Ectodermal cell (in vitro differentiated cells): ENCODE results near the gene GALNT16.
"Not testable (repeated sequence)": the region's sequence is repeated elsewhere in the genome, so short reads cannot be mapped to it uniquely, and the experiment has no call there.

Experiments used
- H3K27ac ChIP-seq: 2 replicates; pipeline ENCODE4 v1.7.0; 2013; ENCODE audit warnings: mild to moderate bottlenecking, low read depth, low read length; ENCODE audit not compliant: insufficient read depth, poor library complexity, severe bottlenecking
- H3K27me3 ChIP-seq: 2 replicates; pipeline ENCODE4 v1.7.0; 2013; ENCODE audit warnings: mild to moderate bottlenecking, low read length; ENCODE audit not compliant: insufficient read depth, control insufficient read depth, poor library complexity, severe bottlenecking
- H3K36me3 ChIP-seq: one replicate; pipeline ENCODE4 v1.7.0; 2013; ENCODE audit warnings: low read length; ENCODE audit not compliant: control insufficient read depth, insufficient read depth
- H3K4me1 ChIP-seq: one replicate; pipeline ENCODE4 v1.7.0; 2013; ENCODE audit warnings: low read length; ENCODE audit not compliant: control insufficient read depth, insufficient read depth
- H3K4me3 ChIP-seq: 2 replicates; pipeline ENCODE4 v1.7.0; 2013; ENCODE audit warnings: low read depth, low read length, control low read depth; ENCODE audit not compliant: insufficient read depth
- H3K9me3 ChIP-seq: 2 replicates; pipeline ENCODE4 v1.7.0; 2013; ENCODE audit warnings: mild to moderate bottlenecking, low read length, moderate library complexity; ENCODE audit not compliant: control insufficient read depth
- WGBS, 2 experiments: methylation state at CpG; one replicate each; pipeline ENCODE4 v1.1.7; 2013; ENCODE audit warnings: missing lambda C conversion rate in 2 of 2; 5-methylcytosine and 5-hydroxymethylcytosine counted together

The GALNT16 gene

DNA sequence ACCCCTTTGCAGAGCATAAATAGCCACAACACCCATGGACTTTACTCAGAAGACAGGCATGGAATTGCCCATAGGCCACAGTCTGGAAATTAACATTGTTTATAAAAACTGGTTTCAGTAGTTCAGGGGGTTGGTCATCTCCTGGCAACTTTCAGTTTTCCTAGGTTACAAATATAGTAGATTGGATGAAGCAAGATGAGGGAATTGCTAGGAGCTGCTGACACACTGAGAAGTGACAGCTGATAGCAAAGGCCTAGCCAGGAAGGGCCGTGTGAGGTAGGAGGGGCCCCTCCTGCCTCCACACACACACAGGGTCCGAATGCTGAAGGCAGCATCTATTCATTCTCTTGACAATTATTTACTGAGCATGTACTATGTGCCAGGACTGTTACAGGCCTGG, 8.3 kb downstream of the GALNT16 start:
- Histone ChIP-seq H3K27me3 (no peaks in the 10 kb centered on the region), H3K9me3 (no peaks in the 10 kb centered on the region), H3K4me1 (no peaks in the 10 kb centered on the region), H3K27ac (no peak overlapping the region), H3K4me3 (no peak overlapping the region), H3K36me3 (no peaks in the 10 kb centered on the region)
- 72 to 81% methylated on average over 2 of the region's 2 CpGs for WGBS, 2 experiments

GRCh38 chr14:69268763-69269162, 8.8 kb downstream of the GALNT16 start:
- no peak overlapping the region for H3K27ac ChIP-seq
- H3K4me3 ChIP-seq: no peak overlapping the region
- H3K4me1 ChIP-seq: no peaks in the 10 kb centered on the region
- 89% methylated on average over 4 of the region's 4 CpGs for WGBS, 2 experiments
- no peaks in the 10 kb centered on the region for H3K36me3 ChIP-seq
- no peaks in the 10 kb centered on the region for H3K9me3 ChIP-seq
- H3K27me3 ChIP-seq: no peaks in the 10 kb centered on the region

DNA sequence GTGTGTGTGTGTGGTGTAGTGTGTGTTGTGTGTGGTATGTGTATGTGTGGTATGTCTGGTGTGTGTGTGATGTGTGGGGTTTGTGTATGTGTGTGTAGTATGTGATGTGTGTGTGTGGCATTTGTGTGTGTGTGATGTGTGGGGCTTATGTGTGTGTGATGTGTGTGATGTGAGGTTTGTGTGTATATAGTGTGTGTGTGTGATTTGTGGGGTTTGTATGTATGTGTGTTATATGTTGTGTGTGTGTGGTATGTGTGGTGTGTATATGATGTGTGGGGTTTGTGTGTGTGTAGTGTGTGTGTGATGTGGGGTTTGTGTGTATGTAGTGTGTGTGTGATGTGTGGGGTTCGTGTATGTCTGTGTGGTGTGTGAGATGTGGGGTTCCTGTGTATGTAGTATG, 9.4 kb downstream of the GALNT16 start:
- Histone ChIP-seq H3K27me3 (no peaks in the 10 kb centered on the region), H3K9me3 (no peaks in the 10 kb centered on the region), H3K27ac (no peak overlapping the region), H3K4me1 (no peaks in the 10 kb centered on the region), H3K4me3 (no peak overlapping the region), H3K36me3 (no peaks in the 10 kb centered on the region)
- 81 to 85% methylated on average over 1 of the region's 1 CpG for WGBS, 2 experiments

GRCh38 chr14:69270097-69270496, 10.1 kb downstream of the GALNT16 start:
- H3K27me3 ChIP-seq: no peaks in the 10 kb centered on the region
- no peak overlapping the region for H3K27ac ChIP-seq
- no peaks in the 10 kb centered on the region for H3K36me3 ChIP-seq
- 77 to 79% methylated on average over 10 of the region's 10 CpGs for WGBS, 2 experiments
- no peak overlapping the region for H3K4me3 ChIP-seq
- H3K9me3 ChIP-seq: no peaks in the 10 kb centered on the region
- H3K4me1 ChIP-seq: no peaks in the 10 kb centered on the region

DNA sequence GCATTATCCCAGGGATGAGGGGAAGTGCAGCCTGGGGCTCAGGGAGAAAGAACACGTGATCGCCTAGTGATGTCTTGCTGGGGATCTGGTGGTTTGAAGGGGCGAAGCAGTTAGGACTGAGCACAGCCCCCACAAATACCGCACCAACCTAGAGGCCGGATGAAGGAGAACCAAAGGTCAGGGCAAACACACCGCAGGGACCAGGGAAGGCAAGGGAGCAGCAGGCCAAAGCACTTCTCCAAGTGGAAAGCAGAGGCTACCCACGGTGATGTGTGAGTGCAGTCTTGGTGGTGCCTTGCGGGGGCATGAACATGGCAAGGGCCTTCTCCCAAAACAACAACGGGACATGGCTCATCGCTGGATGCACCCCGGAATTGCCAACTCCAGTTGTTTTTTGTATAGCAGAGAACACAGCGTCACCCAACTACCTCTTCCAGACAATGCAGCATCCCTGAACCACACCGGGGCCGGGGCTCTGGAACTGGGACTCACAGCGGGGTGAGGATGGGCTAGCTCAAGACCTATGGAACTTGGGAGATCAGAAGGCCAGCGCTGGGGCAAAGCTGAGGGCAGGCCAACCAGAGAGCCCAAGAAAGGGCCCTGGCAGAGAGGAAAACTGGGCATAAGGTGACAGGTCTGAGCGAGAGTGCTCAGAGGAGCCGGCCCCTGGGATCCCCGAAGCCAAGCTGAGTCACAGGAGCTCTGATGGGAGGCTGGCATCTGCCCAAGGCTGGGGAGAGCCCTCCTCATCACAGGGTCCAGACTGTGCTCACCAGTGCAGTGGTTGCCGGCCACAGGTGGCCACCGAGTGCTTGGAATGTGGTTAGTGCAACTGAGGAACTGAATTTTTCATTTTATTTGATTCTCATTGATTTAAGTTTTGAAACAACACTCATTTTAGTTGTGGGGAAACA, 11.1 kb downstream of the GALNT16 start:
- Histone ChIP-seq H3K27me3 (no peaks in the 10 kb centered on the region), H3K36me3 (no peaks in the 10 kb centered on the region), H3K4me1 (no peaks in the 10 kb centered on the region), H3K9me3 (no peaks in the 10 kb centered on the region), H3K27ac (no peak overlapping the region), H3K4me3 (no peak overlapping the region)
- WGBS, 2 experiments: 91% methylated on average over 21 of the region's 21 CpGs

- Histone ChIP-seq H3K27me3 (no peaks in the 10 kb centered on the region), H3K4me3 (no peak overlapping the region), H3K9me3 (no peaks in the 10 kb centered on the region), H3K4me1 (no peaks in the 10 kb centered on the region), H3K27ac (no peak overlapping the region), H3K36me3 (no peaks in the 10 kb centered on the region)
- 61 to 66% methylated on average over 2 of the region's 2 CpGs for WGBS, 2 experiments
Observed at GRCh38 chr14:69274321-69274720, 14.4 kb downstream of the GALNT16 start.

GRCh38 chr14:69275331-69275730, 15.4 kb downstream of the GALNT16 start:
- Histone ChIP-seq H3K27ac (no peak overlapping the region), H3K4me3 (no peak overlapping the region), H3K4me1 (no peaks in the 10 kb centered on the region), H3K36me3 (no peaks in the 10 kb centered on the region), H3K9me3 (no peaks in the 10 kb centered on the region), H3K27me3 (no peaks in the 10 kb centered on the region)
- 88% methylated on average over 2 of the region's 2 CpGs; no CpG with 5 or more reads in 1 of the 2 experiments for WGBS, 2 experiments

DNA sequence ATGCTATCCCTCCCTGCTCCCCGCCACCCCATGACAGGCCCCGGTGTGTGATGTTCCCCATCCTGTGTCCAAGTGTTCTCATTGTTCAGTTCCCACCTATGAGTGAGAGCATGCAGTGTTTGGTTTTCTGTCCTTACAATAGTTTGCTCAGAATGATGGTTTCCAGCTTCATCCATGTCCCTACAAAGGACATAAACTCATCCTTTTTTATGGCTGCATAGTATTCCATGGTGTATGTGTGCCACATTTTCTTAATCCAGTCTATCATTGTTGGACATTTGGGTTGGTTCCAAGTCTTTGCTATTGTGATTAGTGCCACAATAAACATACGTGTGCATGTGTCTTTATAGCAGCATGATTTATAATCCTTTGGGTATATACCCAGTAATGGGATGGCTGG, 17.4 kb downstream of the GALNT16 start:
- not testable (repeated sequence) for H3K9me3 ChIP-seq, H3K4me3 ChIP-seq, H3K4me1 ChIP-seq, H3K27ac ChIP-seq, H3K36me3 ChIP-seq, H3K27me3 ChIP-seq
- 85 to 97% methylated on average over 2 of the region's 3 CpGs for WGBS, 2 experiments

DNA sequence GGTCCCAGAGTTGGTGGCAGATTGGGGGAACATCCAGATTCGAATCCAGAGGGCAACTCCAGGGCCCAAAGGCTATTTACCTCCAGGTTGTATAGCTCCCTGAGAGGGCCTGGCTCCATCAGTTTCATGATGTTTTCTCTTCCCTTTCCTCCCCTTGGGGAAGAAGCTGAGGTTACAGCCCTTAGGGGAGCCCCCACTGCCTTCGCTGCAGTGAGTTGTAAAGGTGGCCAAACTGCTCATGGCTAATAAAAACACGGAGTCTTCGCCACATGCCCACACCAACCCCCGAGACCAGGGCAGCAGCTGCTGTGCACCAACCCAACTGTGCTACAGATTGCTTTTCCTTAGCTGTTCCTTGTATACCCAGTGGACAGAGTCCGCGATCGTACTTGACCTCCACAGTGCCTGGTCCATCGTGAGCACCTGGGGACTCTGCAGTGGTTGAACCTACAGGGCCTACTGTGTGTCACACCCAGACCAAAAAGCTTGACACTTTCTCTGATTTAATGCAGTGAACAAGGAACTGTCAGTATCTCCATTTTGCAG, 20.9 kb downstream of the GALNT16 start:
- Histone ChIP-seq H3K27me3 (no peaks in the 10 kb centered on the region), H3K4me1 (no peaks in the 10 kb centered on the region), H3K9me3 (no peaks in the 10 kb centered on the region), H3K27ac (no peak overlapping the region), H3K4me3 (no peak overlapping the region), H3K36me3 (no peaks in the 10 kb centered on the region)
- WGBS, 2 experiments: 94 to 98% methylated on average over 9 of the region's 9 CpGs

GRCh38 chr14:69281450-69282169, 21.7 kb downstream of the GALNT16 start:
- no peak overlapping the region for H3K27ac ChIP-seq
- H3K27me3 ChIP-seq: no peaks in the 10 kb centered on the region
- no peaks in the 10 kb centered on the region for H3K4me1 ChIP-seq
- H3K4me3 ChIP-seq: no peak overlapping the region
- no peaks in the 10 kb centered on the region for H3K9me3 ChIP-seq
- 88% methylated on average over 10 of the region's 10 CpGs for WGBS, 2 experiments
- no peaks in the 10 kb centered on the region for H3K36me3 ChIP-seq
